Panc1 (cell line): ENCODE results near the gene CD226.

ENCODE experiments used
- POLR2AphosphoS5 ChIP-seq: IDR thresholded peaks from 2 replicates; pipeline ENCODE4 v1.6.1; 2012; ENCODE audit warnings: mild to moderate bottlenecking, low read depth, low read length, moderate library complexity
- SIN3A ChIP-seq: IDR thresholded peaks from 2 replicates; pipeline ENCODE4 v1.6.1; 2012; ENCODE audit warnings: low read depth, mild to moderate bottlenecking, low read length, moderate library complexity, borderline replicate concordance; ENCODE audit not compliant: insufficient read depth
- TF ChIP-seq, protein P1 (sequence below): fragments of 450-650 bp; IDR thresholded peaks from 2 replicates; pipeline ENCODE4 v1.5.1; 2017; ENCODE audit warnings: mild to moderate bottlenecking
- TF ChIP-seq, protein P2 (sequence below), 2 experiments: IDR thresholded peaks; 2 replicates each; pipeline ENCODE4 v1.6.1; 2011 to 2012; ENCODE audit warnings: low read depth in 2 of 2, control low read depth in 1 of 2, low read length in 1 of 2, mild to moderate bottlenecking in 1 of 2, moderate library complexity in 1 of 2; ENCODE audit not compliant: insufficient read depth in 1 of 2

DNA sequence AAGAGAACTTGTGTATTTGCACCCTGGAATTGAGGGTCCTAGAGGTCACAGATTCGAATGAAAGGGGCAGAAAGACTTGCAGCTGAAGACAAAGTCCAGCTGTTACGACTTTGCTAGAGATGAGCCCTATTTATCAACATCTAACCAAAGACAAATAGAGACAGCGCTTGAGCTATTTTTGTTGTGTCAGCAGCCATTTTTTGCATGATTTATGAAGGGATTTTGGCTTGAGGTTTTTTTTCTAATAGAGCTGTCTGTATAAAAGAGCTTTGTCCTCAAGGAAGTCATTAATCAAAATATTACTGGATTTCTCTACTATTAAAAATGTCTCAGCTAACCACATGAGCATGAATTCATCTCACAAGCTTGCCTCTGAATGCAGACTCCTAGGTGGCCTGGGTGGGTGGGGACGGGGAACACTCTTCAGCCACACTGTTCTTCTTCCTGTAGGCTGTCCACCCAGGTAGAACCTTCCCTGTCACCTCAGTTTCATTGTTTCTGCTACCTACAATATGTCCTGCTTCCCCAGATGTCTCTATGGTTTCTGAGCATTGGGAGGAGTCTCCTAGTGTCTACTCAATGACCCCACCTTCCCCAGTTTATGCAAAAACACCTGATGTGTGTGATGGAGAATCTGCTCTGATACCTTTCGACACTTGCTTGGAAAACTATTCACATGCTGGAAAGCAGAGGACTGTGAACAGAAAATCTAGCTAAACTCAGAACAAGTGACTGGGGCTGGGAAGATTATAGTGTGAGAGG lies 7.2 kb upstream of the CD226 start:
- TF ChIP-seq, protein P1, sequence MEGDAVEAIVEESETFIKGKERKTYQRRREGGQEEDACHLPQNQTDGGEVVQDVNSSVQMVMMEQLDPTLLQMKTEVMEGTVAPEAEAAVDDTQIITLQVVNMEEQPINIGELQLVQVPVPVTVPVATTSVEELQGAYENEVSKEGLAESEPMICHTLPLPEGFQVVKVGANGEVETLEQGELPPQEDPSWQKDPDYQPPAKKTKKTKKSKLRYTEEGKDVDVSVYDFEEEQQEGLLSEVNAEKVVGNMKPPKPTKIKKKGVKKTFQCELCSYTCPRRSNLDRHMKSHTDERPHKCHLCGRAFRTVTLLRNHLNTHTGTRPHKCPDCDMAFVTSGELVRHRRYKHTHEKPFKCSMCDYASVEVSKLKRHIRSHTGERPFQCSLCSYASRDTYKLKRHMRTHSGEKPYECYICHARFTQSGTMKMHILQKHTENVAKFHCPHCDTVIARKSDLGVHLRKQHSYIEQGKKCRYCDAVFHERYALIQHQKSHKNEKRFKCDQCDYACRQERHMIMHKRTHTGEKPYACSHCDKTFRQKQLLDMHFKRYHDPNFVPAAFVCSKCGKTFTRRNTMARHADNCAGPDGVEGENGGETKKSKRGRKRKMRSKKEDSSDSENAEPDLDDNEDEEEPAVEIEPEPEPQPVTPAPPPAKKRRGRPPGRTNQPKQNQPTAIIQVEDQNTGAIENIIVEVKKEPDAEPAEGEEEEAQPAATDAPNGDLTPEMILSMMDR, result no peak
- TF ChIP-seq POLR2AphosphoS5 (no peak), SIN3A (no peak)
- TF ChIP-seq, protein P2, sequence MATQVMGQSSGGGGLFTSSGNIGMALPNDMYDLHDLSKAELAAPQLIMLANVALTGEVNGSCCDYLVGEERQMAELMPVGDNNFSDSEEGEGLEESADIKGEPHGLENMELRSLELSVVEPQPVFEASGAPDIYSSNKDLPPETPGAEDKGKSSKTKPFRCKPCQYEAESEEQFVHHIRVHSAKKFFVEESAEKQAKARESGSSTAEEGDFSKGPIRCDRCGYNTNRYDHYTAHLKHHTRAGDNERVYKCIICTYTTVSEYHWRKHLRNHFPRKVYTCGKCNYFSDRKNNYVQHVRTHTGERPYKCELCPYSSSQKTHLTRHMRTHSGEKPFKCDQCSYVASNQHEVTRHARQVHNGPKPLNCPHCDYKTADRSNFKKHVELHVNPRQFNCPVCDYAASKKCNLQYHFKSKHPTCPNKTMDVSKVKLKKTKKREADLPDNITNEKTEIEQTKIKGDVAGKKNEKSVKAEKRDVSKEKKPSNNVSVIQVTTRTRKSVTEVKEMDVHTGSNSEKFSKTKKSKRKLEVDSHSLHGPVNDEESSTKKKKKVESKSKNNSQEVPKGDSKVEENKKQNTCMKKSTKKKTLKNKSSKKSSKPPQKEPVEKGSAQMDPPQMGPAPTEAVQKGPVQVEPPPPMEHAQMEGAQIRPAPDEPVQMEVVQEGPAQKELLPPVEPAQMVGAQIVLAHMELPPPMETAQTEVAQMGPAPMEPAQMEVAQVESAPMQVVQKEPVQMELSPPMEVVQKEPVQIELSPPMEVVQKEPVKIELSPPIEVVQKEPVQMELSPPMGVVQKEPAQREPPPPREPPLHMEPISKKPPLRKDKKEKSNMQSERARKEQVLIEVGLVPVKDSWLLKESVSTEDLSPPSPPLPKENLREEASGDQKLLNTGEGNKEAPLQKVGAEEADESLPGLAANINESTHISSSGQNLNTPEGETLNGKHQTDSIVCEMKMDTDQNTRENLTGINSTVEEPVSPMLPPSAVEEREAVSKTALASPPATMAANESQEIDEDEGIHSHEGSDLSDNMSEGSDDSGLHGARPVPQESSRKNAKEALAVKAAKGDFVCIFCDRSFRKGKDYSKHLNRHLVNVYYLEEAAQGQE (IDR thresholded peaks at IDR 0.05; ENCODE audit: insufficient read depth in 1 of 2, low read depth in 2 of 2, low read length in 1 of 2), result no peak
